ENCODE data around the gene SYCP2.

DNA sequence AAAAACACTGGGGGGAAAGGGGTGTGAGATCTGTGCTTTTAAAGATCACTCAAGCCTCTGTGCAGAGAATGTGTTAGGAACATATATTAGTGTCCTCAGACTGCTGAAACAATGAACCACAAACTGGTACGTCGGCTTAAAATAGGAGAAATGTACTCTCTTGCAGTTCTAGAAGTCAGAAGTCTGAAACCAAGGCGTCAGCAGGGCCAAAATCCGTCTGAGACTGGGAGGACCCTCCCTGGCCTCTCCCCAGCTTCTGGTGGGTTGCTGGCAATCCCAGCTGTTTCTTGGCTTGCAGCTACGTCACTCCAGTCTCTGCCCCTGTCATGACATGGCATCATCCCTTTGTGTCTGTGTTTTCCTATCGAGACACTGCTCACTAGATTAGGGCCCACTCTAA lies 28.7 kb upstream of the SYCP2 start:
- TF ChIP-seq EZH2phosphoT487 (IDR thresholded peaks at IDR 0.05; ENCODE audit: low read depth, severe bottlenecking, unreplicated experiment) (no peak), CTCF (IDR thresholded peaks at IDR 0.05; ENCODE audit: poor library complexity) (no peak)
